GM21786 (cell line): ENCODE measurements around the gene PLLP.
"Not testable (repeated sequence)": the region's sequence is repeated elsewhere in the genome, so short reads cannot be mapped to it uniquely, and the experiment has no call there.

ENCODE experiments used
- ATAC-seq: cut with Tn5 transposase; IDR thresholded peaks from one replicate; pipeline ENCODE4 v1.9.1; 2021; ENCODE audit not compliant: unreplicated experiment

The PLLP gene

DNA sequence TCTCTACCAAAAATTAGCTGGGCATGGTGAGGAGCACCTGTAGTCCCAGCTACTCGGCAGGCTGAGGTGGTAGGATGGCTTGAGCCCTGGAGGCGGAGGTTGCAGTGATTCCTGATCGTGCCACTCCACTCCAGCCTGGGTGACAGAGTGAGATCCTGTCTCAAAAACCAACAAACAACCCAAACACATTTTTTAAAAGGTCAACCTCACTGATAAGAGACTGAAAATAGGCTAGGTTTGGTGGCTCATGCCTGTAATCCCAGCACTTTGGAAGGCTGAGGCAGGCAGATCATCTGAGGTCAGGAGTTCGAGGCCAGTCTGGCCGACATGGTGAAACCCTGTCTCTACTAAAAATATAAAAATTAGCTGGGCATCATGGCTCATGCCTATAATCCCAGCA is 8.5 kb downstream of the PLLP start:
- ATAC-seq: not testable (repeated sequence)

DNA sequence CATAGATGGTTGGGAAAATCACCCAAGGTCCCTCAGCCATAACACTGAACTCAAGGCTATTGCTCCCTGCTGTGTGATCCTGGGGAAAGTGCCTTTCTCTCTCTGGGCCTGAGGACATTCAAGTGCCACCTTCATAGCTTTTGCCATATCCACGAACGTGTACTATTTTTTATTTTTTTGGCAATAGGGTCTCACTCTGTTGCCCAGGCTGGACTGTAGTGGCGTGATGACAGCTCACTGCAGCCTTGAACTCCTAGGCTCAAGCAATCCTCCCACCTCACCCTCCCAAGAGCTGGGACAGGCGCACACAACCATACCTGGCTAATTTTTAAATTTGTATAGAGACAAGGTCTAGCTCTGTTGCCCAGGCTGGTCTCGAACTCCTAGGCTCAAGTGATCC is 10.6 kb downstream of the PLLP start:
- no peak for ATAC-seq

DNA sequence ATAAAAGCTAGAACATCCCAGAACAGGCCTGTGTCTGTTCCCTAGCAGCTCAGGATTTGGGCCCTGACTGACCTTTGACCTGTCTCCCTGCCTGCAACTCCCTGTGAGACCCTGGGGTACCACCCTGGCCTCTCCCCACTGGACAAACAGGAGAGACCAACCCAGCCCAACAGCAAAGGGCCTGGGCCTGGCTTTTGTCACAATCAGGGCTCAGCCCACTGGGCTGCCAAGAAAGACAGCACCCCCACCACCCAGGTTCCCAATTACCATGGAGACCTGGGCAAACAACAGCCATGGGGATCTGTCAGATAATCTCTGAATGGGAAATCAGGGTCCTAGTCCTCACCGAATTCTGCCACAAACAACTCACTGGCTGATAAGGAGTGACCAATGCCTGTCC is 11.1 kb downstream of the PLLP start:
- ATAC-seq: no peak

DNA sequence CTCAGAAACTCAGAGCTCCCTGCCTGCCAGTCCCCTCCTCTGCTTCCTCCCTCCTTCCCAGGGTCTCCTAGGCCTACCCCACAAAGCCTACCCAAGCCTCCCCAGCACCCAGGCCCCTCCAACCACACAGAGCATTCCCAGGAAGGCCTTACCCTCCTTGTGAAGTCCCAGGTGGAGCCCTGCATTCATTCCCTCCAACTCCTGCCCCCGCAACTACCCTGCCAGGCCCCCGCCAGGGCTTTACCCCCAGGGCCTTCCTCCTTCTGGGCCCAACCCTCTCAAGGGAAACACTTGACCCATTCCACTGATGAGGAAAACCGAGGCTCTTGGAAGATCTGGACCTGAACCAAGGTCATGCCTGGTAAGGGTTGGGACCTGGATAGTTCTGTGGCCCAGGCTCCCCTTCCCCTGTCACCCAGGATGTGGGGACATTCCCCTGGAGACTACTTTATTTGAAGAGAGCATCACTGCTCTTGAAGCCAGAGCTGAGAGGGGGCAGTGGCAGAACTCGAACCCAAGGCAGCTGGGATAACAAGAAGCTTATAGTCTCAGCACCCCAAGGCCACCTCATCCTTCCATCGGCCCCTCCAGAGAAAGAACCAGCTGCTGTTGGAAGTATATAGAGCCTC is 12.5 kb downstream of the PLLP start:
- no peak for ATAC-seq

DNA sequence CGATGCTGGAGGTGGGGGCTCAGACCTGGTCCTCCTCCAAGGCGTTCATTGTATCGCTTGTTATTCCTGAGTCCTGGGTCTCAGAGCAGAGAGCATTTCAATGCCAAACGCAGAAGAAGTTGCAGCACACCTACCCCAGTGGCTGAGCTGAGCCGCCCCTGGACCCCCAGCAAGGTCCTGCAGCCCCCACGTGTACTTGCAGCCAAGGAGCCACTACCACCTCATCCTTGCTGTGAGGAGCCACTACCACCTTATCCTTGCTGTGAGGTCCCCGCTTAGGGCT is 13.5 kb downstream of the PLLP start:
- no peak for ATAC-seq

DNA sequence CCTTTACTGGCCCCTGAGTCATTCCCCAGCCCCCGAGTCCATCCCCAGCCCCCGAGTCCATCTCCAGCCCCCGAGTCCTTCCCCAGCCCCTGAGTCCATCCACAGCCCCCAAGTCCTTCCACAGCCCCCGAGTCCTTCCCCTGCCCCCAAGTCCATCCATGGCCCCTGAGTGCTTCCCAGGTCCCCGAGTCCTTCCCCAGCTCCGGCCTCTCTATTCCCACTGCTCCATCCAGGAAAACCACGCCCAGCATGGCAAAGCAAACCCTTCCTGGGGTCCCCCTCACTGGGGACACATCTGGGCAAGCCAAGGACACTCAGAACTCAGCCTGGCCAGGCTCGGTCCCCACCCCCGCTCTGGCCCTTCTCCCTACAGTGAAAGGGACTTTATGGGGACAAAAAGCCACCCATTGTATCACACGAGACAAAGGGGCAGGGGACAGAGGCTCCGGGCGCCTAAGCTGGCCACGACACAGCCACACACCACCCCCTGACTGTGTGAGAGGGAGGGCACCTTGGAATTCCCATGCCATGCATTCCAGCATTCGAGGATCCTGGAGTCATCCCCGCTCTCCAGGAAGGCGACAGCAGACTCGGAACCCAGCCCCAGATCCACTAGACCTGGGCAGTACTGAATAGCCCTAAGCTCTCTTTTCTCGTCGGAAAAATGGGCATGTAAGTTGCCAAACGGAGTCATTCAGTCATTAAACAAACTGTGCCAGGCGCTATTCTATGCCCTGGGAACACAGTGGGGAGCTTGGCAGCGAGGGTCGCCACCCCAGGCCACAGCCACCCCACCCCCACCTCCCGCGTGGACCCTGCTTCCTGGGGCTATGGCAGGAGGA is 14.0 kb downstream of the PLLP start:
- ATAC-seq: no peak

DNA sequence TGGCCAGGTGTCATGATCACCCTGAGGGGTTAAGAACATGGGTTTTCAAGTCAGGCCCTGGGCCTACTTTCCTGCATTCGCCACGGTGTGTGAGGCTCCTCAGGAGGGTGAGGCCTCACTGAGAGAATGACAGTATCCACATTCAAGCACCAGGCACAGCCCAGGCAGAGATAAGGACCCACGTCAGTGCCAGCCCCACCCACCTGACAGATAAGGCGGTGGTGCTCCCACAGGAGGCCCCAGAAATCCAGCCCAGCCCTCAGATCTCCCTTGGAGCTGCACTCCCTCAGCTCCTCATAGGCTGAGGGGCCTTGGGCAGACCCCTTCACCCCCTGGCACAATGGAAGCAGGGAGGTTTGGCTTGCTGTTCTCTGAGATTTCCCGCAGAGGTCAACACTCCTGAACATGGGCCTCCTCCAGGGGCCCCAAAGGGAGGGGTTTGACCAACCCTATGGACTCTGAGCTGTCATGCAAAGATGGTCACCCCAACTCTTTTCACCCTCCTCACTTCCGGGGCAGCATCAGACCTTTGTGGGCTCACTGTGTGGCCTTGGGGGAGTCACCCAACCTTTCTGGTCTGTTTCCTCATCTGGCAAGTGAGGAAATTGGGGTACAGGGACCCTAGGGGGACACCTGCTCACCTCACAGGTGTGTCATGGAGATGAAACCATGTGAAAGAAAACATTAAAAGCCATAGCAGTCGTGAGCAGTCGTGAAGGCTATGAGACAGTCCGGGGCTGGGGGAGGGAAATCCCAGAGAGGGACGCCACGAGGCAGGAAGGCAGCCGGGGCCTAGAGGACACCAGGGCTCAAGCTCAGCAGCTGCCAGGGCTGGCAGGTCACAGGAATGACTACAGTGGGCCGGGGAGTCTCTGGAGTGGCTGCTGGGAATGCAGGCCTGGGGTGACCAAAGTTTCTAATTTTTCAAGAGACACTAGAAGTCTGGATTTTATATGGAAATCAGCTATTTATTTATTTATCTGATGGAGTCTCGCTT is 15.4 kb downstream of the PLLP start:
- no peak for ATAC-seq

DNA sequence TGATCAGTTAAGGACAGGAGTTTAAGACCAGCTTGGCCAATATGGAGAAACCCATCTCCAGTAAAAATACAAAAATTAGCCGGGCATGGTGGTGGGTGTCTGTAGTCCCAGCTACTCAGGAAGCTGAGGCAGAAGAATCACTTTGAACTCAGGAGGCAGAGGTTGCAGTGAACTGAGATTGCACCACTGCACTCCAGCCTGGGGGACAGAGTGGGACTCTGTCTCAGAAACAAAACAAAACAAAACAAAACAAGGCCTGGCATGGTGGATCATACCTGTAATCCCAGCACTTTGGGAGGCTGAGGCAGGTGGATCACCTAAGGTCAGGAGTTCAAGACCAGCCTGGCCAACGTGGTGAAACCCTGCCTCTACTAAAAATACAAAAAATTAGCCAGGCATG is 17.1 kb downstream of the PLLP start:
- ATAC-seq: not testable (repeated sequence)

DNA sequence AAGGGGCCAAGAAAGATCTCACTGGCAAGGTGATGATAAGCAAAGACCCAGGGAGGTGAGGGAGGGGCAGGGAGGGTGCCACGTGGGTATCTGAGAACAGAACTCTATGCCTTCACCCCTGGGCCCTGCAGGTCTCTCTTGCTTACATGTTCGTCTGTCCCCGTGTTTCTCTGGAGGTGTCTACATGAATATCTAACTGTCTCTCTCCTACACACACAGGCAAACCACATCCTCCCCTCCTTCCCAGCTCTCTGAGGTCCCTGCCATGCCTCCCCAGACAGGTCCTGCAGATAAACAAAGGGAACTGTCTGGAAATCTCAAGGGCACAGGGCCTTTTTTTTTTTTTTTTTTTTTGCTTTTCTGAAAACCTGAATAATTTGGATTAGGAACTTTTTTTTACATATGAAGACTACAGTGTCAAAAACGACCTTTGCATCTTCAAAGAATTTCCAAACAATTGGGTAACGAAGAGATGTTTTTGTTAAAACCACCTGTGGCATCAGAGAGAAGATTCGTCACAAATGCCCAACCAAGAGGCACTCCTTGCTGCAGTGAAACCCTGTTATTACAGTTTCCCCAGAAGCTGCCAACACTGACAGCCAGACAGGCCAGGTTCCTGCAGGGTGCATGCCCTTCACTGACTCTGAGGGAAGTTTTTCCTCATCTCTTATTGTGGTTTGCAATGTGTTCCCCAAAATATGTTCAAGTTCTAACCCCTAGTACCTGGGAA is 17.8 kb downstream of the PLLP start:
- ATAC-seq: no peak

DNA sequence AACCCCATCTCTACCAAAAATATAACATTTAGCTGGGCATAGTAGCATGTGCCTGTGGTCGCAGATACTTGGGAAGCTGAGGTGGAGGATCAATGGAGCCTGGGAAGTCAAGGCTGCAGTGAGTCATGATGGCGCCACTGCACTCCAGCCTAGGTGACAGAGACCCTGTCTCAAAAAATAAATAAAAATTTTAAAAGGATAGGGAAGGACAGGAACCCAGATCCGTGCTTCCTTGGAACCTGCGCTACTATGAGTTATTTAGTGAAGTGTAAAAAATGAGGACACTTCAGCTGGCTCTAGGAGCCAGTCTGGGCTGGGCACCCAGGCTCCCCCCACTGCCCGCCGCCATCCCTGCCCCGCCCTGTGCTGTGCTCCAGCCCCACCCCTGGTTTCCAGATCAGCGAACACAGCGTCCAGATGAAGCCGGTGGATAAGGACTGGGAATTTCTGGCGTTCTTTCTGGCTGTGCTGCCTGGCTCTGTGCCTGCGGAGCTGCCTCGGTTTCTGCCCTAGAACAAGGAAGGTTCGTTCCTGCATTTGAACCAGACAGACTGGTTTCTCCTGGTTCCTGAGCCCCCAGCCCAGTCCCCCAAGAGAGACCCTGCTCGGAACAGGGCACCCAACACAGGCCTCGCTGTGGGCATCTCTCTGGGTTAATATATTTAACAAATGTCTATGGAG is 18.5 kb downstream of the PLLP start:
- no peak for ATAC-seq

DNA sequence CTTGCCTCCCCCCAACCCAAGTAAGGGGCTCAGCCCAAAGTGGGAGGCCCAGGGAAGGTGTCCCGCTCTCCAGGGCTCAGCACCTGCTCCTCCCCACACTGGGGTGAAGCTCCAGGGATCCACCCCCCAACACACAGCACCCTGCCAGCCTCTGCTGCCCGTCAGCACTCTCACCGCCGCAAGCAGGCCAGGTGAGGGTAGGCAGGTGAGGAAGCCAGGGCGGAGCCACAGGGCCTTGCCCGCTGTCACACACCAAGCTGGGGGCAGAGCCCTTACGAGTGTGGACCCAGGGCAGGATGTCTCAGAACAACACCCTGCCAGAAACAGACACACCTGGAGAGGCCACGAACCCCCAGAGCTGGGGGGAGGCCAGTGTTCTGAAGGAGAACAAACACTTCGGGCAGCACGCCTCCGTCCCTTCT is 19.5 kb downstream of the PLLP start:
- no peak for ATAC-seq

DNA sequence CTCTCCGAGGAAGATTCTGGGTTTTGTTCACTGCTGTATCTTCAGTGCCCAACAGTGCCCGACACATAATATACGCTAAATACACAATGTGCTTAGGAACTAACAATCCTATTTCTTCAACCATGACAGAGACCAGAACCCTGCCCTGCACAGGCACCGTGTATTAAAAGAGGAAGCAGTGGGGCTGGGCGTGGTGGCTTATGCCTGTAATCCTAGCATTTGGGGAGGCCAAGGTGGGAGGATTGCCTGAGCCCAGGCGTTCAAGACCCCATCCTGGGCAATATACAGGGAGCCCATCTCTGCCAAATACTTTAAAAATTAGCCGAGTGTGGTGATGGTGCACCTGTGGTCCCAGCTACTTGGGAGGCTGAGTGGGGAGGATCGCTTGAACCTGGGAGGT is 20.1 kb downstream of the PLLP start:
- no peak for ATAC-seq

DNA sequence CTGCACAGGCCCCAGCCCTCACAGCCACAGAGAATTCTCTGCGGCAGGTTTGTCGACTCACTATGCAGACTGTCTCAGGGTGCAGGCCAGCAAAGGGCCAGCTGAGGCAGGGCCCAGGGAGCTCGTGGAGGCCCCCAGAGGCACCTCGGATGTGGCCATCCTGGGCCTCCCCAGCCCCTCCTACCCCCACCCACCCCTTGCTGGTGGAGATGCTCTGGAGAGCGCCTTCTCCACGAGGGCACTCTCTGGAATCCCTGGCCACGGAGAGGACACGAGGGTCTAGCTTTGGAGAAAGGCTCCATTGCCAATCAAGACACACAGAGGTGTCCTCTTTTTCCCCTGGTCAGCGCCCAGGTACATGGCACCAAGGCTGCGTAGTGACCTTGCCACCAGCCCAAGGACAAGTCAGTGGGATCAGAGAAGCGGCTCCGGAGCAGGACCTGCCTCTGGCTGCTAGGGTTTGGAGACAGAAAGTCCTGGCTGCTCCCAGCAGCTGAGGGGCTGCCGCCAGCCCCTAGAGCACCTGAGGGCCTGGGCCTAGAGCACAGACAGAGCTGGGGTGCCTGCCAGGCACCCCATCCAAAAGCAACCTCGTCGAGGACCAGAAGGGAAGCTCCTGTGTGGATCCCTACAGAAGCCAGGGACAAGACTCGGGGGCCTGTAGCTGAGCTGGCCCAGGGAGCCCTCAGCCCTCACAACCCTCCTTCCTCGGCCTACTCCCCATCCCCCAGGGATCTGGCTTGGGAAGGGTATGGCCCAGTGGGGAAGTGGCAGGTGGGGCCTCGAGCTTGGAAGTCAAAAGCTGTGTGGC is 20.7 kb downstream of the PLLP start:
- ATAC-seq: no peak

DNA sequence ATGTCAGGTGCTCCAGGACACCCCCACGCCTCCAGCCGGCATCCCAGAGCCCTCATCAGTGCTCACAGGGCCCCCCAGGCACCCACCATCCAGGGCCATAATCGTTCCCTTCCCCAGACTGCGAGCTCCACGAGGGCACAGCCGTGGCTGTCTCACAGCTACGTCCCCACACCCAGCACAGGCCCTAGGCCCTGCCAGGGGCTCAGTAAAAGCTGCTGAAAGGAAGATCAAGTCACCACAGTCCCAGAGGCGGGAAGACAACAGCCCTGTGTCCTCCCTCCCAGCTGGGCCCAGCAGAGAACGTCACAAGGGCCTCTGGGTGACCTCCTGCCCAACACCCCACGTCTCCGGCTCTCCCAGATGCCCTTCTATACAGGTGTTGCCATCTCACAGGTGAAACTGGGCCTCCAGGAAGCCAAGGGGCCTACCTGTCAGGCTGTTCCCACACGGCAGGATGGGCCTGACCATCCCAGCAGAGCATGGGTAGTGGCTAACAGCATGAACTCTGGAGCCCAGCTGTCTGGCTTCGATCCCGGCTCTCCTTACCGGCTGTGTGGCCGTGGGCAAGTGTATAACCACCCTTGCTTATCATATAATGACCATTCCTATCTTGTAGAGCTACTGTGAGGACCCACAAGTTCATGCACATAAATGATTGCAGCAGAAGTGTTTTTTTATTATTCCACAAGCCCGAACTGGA is 21.5 kb downstream of the PLLP start:
- ATAC-seq: no peak

DNA sequence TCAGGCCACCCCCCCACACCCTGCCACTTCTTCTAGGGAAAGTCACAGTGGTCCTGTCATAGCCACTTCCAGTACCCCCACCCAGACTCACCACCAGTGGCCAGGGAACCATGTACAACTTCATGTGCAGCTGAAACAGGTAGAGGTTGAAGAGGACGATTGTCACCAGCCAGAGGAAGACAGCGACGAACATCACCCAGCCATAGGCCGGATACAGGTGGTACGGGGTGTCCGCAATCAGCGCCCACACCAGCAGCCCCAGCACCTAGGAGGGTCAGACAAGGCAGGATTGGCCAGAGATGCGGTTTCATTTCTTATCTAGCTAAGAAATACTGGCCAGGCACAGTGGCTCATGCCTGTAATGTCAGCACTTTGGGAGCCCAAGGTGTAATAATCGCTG is 22.7 kb downstream of the PLLP start:
- ATAC-seq: no peak

DNA sequence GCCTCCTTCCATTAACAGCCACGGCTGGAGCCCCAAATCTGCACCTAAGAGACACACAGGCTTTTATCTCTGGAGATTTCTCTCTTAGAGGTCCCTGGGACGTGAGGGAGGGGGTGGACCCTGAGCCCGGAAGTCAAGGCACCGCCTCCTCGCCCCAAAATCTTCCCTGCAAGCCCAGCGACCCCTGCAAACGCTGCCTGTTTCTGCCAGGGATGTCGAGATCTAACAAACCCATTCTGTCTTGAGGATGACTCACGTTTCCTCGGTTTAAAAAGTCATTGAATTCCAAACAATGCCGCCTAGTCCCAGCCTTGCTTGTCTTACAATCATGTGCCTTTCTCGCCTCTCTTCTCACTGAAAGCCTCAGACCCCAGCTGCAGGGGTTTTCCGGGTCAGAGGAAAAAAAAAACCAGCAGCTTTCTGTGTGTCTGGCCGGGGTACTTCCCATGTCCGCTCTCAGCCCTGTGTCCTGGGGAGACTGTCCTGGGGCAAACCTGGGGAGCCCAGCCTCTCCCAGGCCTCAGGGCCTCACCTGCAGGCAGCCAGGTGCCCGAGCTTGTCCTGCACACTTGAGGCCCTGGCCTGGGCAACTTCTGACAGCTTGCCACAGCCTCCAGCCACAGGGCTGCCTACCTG is 24.1 kb downstream of the PLLP start:
- no peak for ATAC-seq

DNA sequence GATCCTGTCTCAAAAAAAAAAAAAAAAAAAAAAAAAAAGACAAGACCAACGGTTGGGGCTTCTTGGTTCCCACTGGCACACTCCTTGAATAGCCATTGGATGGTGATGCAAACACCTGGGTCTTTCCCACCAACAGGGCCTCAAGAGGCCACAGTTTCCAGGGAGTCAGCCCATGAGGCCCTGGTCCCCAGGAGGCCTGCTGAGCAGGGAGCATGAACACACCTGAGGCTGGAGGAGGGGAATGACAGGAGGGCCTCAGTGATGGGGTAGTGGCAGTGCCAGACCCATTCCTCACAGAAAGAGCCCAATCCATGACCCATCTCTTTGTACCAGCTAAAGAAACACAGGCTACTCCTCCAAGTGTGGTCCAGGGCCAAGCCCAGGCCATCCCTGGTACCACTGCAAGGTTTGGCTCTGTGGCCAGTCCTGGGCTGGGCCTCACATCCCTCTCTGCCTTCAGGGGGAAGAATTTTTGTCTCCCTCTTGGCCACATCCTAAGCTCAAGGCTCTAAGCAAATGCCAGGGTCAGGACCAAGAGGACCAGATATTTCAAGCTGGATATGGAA is 25.5 kb downstream of the PLLP start:
- ATAC-seq: no peak

DNA sequence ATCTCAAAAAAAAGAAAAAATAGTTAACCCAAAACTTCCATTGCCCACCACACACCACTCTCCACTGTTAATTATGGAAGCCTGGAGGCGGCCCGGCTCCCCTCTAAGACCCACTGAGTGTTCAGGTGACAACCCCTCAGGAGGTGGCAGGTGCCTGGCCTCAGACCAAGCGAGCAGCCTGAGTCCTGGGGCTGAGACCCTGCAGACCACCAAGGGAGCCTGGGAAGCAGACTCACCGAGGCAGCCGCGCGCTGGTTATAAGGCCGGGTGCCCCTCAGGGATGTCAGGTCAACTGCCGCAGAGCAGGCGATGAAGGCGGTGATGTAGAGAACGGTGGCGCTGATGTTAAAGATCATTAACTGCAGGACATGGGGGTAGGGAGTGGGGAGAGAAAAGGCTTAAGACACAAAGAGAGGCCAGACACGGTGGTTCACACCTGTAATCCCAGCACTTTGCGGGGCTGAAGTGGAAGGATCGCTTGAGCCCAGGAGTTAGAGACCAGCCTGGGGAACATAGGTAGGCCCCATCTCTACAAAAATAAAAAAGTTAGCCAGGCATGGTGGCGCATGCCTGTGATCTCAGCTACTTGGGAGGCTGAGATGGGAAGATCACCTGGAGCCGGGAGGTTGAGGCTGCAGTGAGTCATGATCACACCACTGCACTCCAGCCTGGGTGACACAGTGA is 26.1 kb downstream of the PLLP start:
- ATAC-seq: no peak
